DND-41 (cell line): ENCODE data around the gene FTH1.

ENCODE experiments used
- ATAC-seq: fragments of 200-7000 bp; cut with Tn5 transposase; 3 replicates; pipeline ENCODE4 v1.9.1; 2021; ENCODE audit warnings: low read depth; ENCODE audit not compliant: insufficient read depth
- DNase-seq: peaks from one replicate; pipeline ENCODE4 v3.0.0-alpha.2; 2020
- H2AFZ ChIP-seq: 2 replicates; pipeline ENCODE4 v1.6.0; 2012; ENCODE audit warnings: low read depth, low read length
- H3K27ac ChIP-seq: 2 replicates; pipeline ENCODE4 v1.5.1; 2012; ENCODE audit warnings: low read length, inconsistent platforms
- H3K27me3 ChIP-seq: fragments of 200-600 bp; sonication (generic); 2 replicates; pipeline ENCODE4 v1.6.0; 2012; ENCODE audit warnings: low read length, mild to moderate bottlenecking, inconsistent platforms; ENCODE audit not compliant: insufficient read depth, poor library complexity
- H3K36me3 ChIP-seq: 2 replicates; pipeline ENCODE4 v1.5.1; 2012; ENCODE audit warnings: low read length, inconsistent platforms; ENCODE audit not compliant: insufficient read depth
- H3K4me1 ChIP-seq: 2 replicates; pipeline ENCODE4 v1.5.1; 2012; ENCODE audit warnings: mild to moderate bottlenecking, low read length; ENCODE audit not compliant: insufficient read depth
- H3K4me2 ChIP-seq: 2 replicates; pipeline ENCODE4 v1.6.0; 2012; ENCODE audit warnings: mild to moderate bottlenecking, moderate library complexity, low read length, inconsistent platforms; ENCODE audit not compliant: insufficient read depth
- H3K4me3 ChIP-seq, 2 experiments: fragments of 200-600 bp in 1 of 2; shearing (Covaris generic) in 1 of 2; 2 replicates each; pipeline ENCODE4 v1.5.1; 2012 to 2016; ENCODE audit warnings: inconsistent platforms in 2 of 2, low read length in 2 of 2, mild to moderate bottlenecking in 2 of 2, low read depth in 1 of 2, moderate library complexity in 1 of 2
- H3K79me2 ChIP-seq: 2 replicates; pipeline ENCODE4 v1.6.0; 2012; ENCODE audit warnings: low read length, inconsistent platforms; ENCODE audit not compliant: insufficient read depth
- H3K9ac ChIP-seq: 2 replicates; pipeline ENCODE4 v1.6.0; 2012; ENCODE audit warnings: low read depth, mild to moderate bottlenecking, inconsistent platforms, low read length, moderate library complexity
- H3K9me3 ChIP-seq: 2 replicates; pipeline ENCODE4 v1.5.1; 2012; ENCODE audit warnings: low read length, moderate library complexity, mild to moderate bottlenecking, inconsistent platforms; ENCODE audit not compliant: insufficient read depth, severe bottlenecking
- H4K20me1 ChIP-seq: 2 replicates; pipeline ENCODE4 v1.6.0; 2012; ENCODE audit warnings: low read length; ENCODE audit not compliant: insufficient read depth
- CTCF ChIP-seq: IDR thresholded peaks from 2 replicates; pipeline ENCODE4 v1.5.1; 2012; ENCODE audit warnings: borderline replicate concordance, low read length, moderate library complexity, mild to moderate bottlenecking; ENCODE audit not compliant: poor library complexity, severe bottlenecking; ENCODE audit errors: extremely low read depth
- EZH2 ChIP-seq: IDR thresholded peaks from 3 replicates; pipeline ENCODE4 v1.6.1; 2012; ENCODE audit warnings: borderline replicate concordance, low read depth, mild to moderate bottlenecking, moderate library complexity, low read length, inconsistent platforms; ENCODE audit not compliant: severe bottlenecking

FTH1 gene

GRCh38 chr11:61957021-61957770 lies 10.2 kb downstream of the FTH1 start:
- DNase-seq, result no peak

GRCh38 chr11:61956191-61957020 lies 11.0 kb downstream of the FTH1 start:
- no peak for TF ChIP-seq CTCF
- no peak for TF ChIP-seq EZH2
- H4K20me1 ChIP-seq, result no peaks in the 10 kb centered on the region
- no peak overlapping the region for H3K4me3 ChIP-seq
- ATAC-seq, result no peak
- H3K79me2 ChIP-seq, result no peaks in the 10 kb centered on the region
- H3K4me2 ChIP-seq, result no peak overlapping the region
- no peaks in the 10 kb centered on the region for H3K27me3 ChIP-seq
- H3K9me3 ChIP-seq, result no peaks in the 10 kb centered on the region
- H3K4me1 ChIP-seq, result no peaks in the 10 kb centered on the region
- H3K36me3 ChIP-seq, result no peaks in the 10 kb centered on the region
- no peak overlapping the region for H3K9ac ChIP-seq
- DNase-seq, result no peak
- H3K27ac ChIP-seq, result no peak overlapping the region
- H2AFZ ChIP-seq, result no peak overlapping the region

More at GRCh38 chr11:61957021-61957770, 10.2 kb downstream of the FTH1 start:
- H3K36me3 ChIP-seq, result no peaks in the 10 kb centered on the region
- no peaks in the 10 kb centered on the region for H4K20me1 ChIP-seq
- H3K27me3 ChIP-seq, result no peaks in the 10 kb centered on the region
- H3K9ac ChIP-seq, result no peak overlapping the region
- no peak overlapping the region for H3K4me3 ChIP-seq
- no peak overlapping the region for H2AFZ ChIP-seq
- no peak overlapping the region for H3K27ac ChIP-seq
- H3K4me2 ChIP-seq, result no peak overlapping the region
- no peaks in the 10 kb centered on the region for H3K4me1 ChIP-seq
- no peaks in the 10 kb centered on the region for H3K9me3 ChIP-seq
- no peak for ATAC-seq
- H3K79me2 ChIP-seq, result no peaks in the 10 kb centered on the region
- no peak for TF ChIP-seq CTCF
- no peak for TF ChIP-seq EZH2

GRCh38 chr11:61955422-61956135 lies 11.9 kb downstream of the FTH1 start:
- Histone ChIP-seq H3K36me3 (no peaks in the 10 kb centered on the region), H3K9me3 (no peaks in the 10 kb centered on the region), H3K79me2 (no peaks in the 10 kb centered on the region), H4K20me1 (no peaks in the 10 kb centered on the region), H3K4me3 (no peak overlapping the region), H3K27ac (no peak overlapping the region), H3K4me2 (no peak overlapping the region), H3K4me1 (no peaks in the 10 kb centered on the region), H3K27me3 (no peaks in the 10 kb centered on the region), H2AFZ (no peak overlapping the region), H3K9ac (no peak overlapping the region)
- TF ChIP-seq EZH2, result no peak
- TF ChIP-seq CTCF, result no peak
- ATAC-seq, result no peak
- no peak for DNase-seq
